Uterus (tissue), 2 donors: Measurements from ENCODE around the gene ZNF609.

Source experiments
- POLR2A ChIP-seq, 2 donors: fragments of 450-650 bp; IDR thresholded peaks; one replicate each; pipeline ENCODE4 v1.6.1; 2016; ENCODE audit warnings: antibody characterized with exemption in 2 of 2, mild to moderate bottlenecking in 1 of 2, moderate library complexity in 1 of 2
- TF ChIP-seq, protein P1 (sequence below), 4 experiments: fragments of 200-600 bp in 2 of 4; fragments of 450-650 bp in 2 of 4; sonication (generic) in 2 of 4; IDR thresholded peaks; one replicate each; pipeline ENCODE4 v1.5.1; 2016 to 2019; ENCODE audit warnings: antibody characterized with exemption in 4 of 4, mild to moderate bottlenecking in 2 of 4, moderate library complexity in 1 of 4

GRCh38 chr15:64685230-64685888, 225.0 kb downstream of the ZNF609 start:
- TF ChIP-seq, protein P1, sequence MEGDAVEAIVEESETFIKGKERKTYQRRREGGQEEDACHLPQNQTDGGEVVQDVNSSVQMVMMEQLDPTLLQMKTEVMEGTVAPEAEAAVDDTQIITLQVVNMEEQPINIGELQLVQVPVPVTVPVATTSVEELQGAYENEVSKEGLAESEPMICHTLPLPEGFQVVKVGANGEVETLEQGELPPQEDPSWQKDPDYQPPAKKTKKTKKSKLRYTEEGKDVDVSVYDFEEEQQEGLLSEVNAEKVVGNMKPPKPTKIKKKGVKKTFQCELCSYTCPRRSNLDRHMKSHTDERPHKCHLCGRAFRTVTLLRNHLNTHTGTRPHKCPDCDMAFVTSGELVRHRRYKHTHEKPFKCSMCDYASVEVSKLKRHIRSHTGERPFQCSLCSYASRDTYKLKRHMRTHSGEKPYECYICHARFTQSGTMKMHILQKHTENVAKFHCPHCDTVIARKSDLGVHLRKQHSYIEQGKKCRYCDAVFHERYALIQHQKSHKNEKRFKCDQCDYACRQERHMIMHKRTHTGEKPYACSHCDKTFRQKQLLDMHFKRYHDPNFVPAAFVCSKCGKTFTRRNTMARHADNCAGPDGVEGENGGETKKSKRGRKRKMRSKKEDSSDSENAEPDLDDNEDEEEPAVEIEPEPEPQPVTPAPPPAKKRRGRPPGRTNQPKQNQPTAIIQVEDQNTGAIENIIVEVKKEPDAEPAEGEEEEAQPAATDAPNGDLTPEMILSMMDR (IDR thresholded peaks at IDR 0.05) = no peak
- TF ChIP-seq POLR2A (IDR thresholded peaks at IDR 0.05) = no peak
